HEK293 (cell line): ENCODE data around the gene CBFB.

Source experiments
- BCL11B ChIP-seq: fragments of 450-650 bp; formaldehyde crosslinking; IDR thresholded peaks from 2 replicates; pipeline ENCODE4 v1.5.1; 2016; ENCODE audit warnings: low read depth, missing biosample characterization, missing genetic modification characterization
- HOXA7 ChIP-seq: sonication (generic); formaldehyde crosslinking; IDR thresholded peaks from 2 replicates; pipeline ENCODE4 v1.8.1; 2022; ENCODE audit warnings: missing genetic modification reagents, borderline replicate concordance
- HOXD13 ChIP-seq: sonication (generic); formaldehyde crosslinking; IDR thresholded peaks from 2 replicates; pipeline ENCODE4 v1.8.0; 2022; ENCODE audit warnings: missing genetic modification reagents, borderline replicate concordance
- KLF16 ChIP-seq: fragments of 450-650 bp; formaldehyde crosslinking; IDR thresholded peaks from 2 replicates; pipeline ENCODE4 v1.5.1; 2017; ENCODE audit warnings: missing biosample characterization, missing genetic modification characterization
- KLF8 ChIP-seq: fragments of 450-650 bp; formaldehyde crosslinking; IDR thresholded peaks from 2 replicates; pipeline ENCODE4 v1.5.1; 2016; ENCODE audit warnings: missing biosample characterization, missing genetic modification characterization
- KLF9 ChIP-seq: fragments of 450-650 bp; formaldehyde crosslinking; IDR thresholded peaks from 2 replicates; pipeline ENCODE4 v1.5.1; 2016; ENCODE audit warnings: missing biosample characterization, missing genetic modification characterization, low read depth
- MZF1 ChIP-seq: fragments of 450-650 bp; formaldehyde crosslinking; IDR thresholded peaks from 2 replicates; pipeline ENCODE4 v1.5.1; 2017; ENCODE audit warnings: missing biosample characterization, missing genetic modification characterization, borderline replicate concordance
- REPIN1 ChIP-seq: fragments of 450-650 bp; formaldehyde crosslinking; IDR thresholded peaks from 2 replicates; pipeline ENCODE4 v1.5.1; 2017; ENCODE audit warnings: missing biosample characterization, missing genetic modification characterization, low read depth
- TCF7L2 ChIP-seq: IDR thresholded peaks from 2 replicates; pipeline ENCODE4 v1.6.1; 2011; ENCODE audit warnings: low read depth, mild to moderate bottlenecking, inconsistent platforms, low read length, moderate library complexity, borderline replicate concordance
- ZBTB20 ChIP-seq: fragments of 450-650 bp; formaldehyde crosslinking; IDR thresholded peaks from 2 replicates; pipeline ENCODE4 v1.5.1; 2016; ENCODE audit warnings: missing biosample characterization, missing genetic modification characterization
- ZBTB8A ChIP-seq: fragments of 450-650 bp; formaldehyde crosslinking; IDR thresholded peaks from 2 replicates; pipeline ENCODE4 v1.5.1; 2016; ENCODE audit warnings: missing biosample characterization, missing genetic modification characterization
- ZFP37 ChIP-seq: fragments of 450-650 bp; formaldehyde crosslinking; IDR thresholded peaks from 2 replicates; pipeline ENCODE4 v1.5.1; 2016; ENCODE audit warnings: missing biosample characterization, missing genetic modification characterization
- ZFP69B ChIP-seq: fragments of 450-650 bp; formaldehyde crosslinking; IDR thresholded peaks from 2 replicates; pipeline ENCODE4 v1.5.1; 2016; ENCODE audit warnings: missing biosample characterization, missing genetic modification characterization
- ZIC2 ChIP-seq: fragments of 450-650 bp; formaldehyde crosslinking; IDR thresholded peaks from 2 replicates; pipeline ENCODE4 v1.5.1; 2016; ENCODE audit warnings: missing biosample characterization, missing genetic modification characterization
- ZNF114 ChIP-seq: fragments of 450-650 bp; formaldehyde crosslinking; IDR thresholded peaks from 2 replicates; pipeline ENCODE4 v1.5.0; 2017; ENCODE audit warnings: missing biosample characterization, missing genetic modification characterization
- ZNF132 ChIP-seq: fragments of 450-650 bp; formaldehyde crosslinking; IDR thresholded peaks from 2 replicates; pipeline ENCODE4 v1.5.1; 2017; ENCODE audit warnings: missing biosample characterization, missing genetic modification characterization, borderline replicate concordance
- ZNF2 ChIP-seq: fragments of 450-650 bp; formaldehyde crosslinking; IDR thresholded peaks from 2 replicates; pipeline ENCODE4 v1.5.1; 2016; ENCODE audit warnings: missing biosample characterization, missing genetic modification characterization
- ZNF239 ChIP-seq: fragments of 450-650 bp; formaldehyde crosslinking; IDR thresholded peaks from 2 replicates; pipeline ENCODE4 v1.5.1; 2016; ENCODE audit warnings: missing biosample characterization, missing genetic modification characterization
- ZNF423 ChIP-seq: fragments of 450-650 bp; formaldehyde crosslinking; IDR thresholded peaks from 2 replicates; pipeline ENCODE4 v1.5.1; 2016; ENCODE audit warnings: missing biosample characterization, missing genetic modification characterization
- ZNF521 ChIP-seq: fragments of 450-650 bp; formaldehyde crosslinking; IDR thresholded peaks from 2 replicates; pipeline ENCODE4 v1.5.1; 2017; ENCODE audit warnings: missing biosample characterization, mild to moderate bottlenecking, missing genetic modification characterization
- ZNF660 ChIP-seq: fragments of 450-650 bp; IDR thresholded peaks from 2 replicates; pipeline ENCODE4 v1.5.1; 2018; ENCODE audit warnings: missing biosample characterization, mild to moderate bottlenecking, missing genetic modification characterization
- ZNF776 ChIP-seq: fragments of 450-650 bp; formaldehyde crosslinking; IDR thresholded peaks from 2 replicates; pipeline ENCODE4 v1.5.0; 2017; ENCODE audit warnings: missing biosample characterization, missing genetic modification characterization, borderline replicate concordance
- ZNF792 ChIP-seq: fragments of 450-650 bp; formaldehyde crosslinking; IDR thresholded peaks from 2 replicates; pipeline ENCODE4 v1.5.1; 2016; ENCODE audit warnings: missing biosample characterization, missing genetic modification characterization
- TF ChIP-seq, protein P1 (sequence below): fragments of 450-650 bp; formaldehyde crosslinking; IDR thresholded peaks from 2 replicates; pipeline ENCODE4 v1.5.1; 2017; ENCODE audit warnings: missing biosample characterization, missing genetic modification characterization
- TF ChIP-seq, protein P2 (sequence below): IDR thresholded peaks from 2 replicates; pipeline ENCODE4 v1.6.1; 2011; ENCODE audit warnings: mild to moderate bottlenecking, low read depth, low read length, borderline replicate concordance
- TF ChIP-seq, protein P3 (sequence below): fragments of 450-650 bp; formaldehyde crosslinking; IDR thresholded peaks from 2 replicates; pipeline ENCODE4 v1.5.1; 2016; ENCODE audit warnings: missing biosample characterization, missing genetic modification characterization
- TF ChIP-seq, protein P4 (sequence below): fragments of 450-650 bp; formaldehyde crosslinking; IDR thresholded peaks from 2 replicates; pipeline ENCODE4 v1.5.1; 2016; ENCODE audit warnings: missing biosample characterization, missing genetic modification characterization, low read depth
- TF ChIP-seq, protein P5 (sequence below): fragments of 450-650 bp; formaldehyde crosslinking; IDR thresholded peaks from 2 replicates; pipeline ENCODE4 v1.5.1; 2016; ENCODE audit warnings: missing biosample characterization, missing genetic modification characterization
- TF ChIP-seq, protein P6 (sequence below): fragments of 450-650 bp; formaldehyde crosslinking; IDR thresholded peaks from 2 replicates; pipeline ENCODE4 v1.5.1; 2016; ENCODE audit warnings: missing biosample characterization, missing genetic modification characterization

Gene CBFB

DNA sequence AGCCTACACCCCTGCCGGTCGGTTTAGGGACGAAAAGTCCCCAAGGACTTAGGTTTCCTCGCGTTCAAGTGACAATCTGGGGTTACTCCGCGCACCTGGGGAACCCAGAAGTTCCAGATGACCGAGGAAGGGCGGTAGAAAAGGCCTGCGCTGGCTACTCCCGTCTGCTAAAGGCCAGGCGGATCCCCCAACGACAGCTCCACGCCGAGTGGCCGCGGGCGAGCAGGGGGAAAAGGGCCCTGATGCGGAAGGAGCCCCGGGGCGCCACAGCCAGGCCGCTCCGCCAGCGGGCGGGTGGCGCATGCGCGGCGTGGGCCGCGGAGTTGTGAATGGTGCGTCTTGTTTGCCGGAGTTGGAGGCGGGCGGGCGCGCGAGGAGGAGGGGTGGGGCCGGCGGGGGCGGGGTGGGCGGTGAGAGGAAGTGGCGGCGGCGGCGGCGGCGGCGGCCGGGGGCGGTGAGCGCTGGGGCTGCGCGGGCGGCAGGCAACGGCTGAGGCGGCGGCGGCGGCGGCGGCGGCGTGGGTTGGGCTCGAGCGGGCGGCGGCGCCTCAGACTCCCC, at the start of gene CBFB (continued):
- TF ChIP-seq, protein P1, sequence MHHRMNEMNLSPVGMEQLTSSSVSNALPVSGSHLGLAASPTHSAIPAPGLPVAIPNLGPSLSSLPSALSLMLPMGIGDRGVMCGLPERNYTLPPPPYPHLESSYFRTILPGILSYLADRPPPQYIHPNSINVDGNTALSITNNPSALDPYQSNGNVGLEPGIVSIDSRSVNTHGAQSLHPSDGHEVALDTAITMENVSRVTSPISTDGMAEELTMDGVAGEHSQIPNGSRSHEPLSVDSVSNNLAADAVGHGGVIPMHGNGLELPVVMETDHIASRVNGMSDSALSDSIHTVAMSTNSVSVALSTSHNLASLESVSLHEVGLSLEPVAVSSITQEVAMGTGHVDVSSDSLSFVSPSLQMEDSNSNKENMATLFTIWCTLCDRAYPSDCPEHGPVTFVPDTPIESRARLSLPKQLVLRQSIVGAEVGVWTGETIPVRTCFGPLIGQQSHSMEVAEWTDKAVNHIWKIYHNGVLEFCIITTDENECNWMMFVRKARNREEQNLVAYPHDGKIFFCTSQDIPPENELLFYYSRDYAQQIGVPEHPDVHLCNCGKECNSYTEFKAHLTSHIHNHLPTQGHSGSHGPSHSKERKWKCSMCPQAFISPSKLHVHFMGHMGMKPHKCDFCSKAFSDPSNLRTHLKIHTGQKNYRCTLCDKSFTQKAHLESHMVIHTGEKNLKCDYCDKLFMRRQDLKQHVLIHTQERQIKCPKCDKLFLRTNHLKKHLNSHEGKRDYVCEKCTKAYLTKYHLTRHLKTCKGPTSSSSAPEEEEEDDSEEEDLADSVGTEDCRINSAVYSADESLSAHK (tag by site-specific recombination), result peak; percentile 48; the same call in 1 of the 2 replicates
- TF ChIP-seq ZFP37 (tag by site-specific recombination) (peak; percentile 63; the same call in 1 of the 2 replicates), KLF9 (tag by site-specific recombination) (peak; percentile 22; the same call in 1 of the 2 replicates), KLF8 (tag by site-specific recombination) (peak; percentile 36; the same call in 1 of the 2 replicates), ZNF521 (no peak), ZFP69B (tag by site-specific recombination) (no peak), ZNF660 (tag by site-specific recombination) (peak; percentile 70), ZBTB8A (tag by site-specific recombination) (peak; percentile 24), TCF7L2 (no peak), MZF1 (tag by site-specific recombination) (peak; percentile 76; the same call in 1 of the 2 replicates), ZNF776 (no peak), ZIC2 (tag by site-specific recombination) (peak; percentile 79), KLF16 (peak; percentile 66; the same call in 1 of the 2 replicates), BCL11B (tag by site-specific recombination) (no peak), ZNF2 (tag by site-specific recombination) (peak; percentile 61; the same call in 1 of the 2 replicates), HOXD13 (CRISPR knock-in tag) (no peak), HOXA7 (CRISPR knock-in tag) (no peak), ZNF423 (tag by site-specific recombination) (peak; percentile 60; the same call in 1 of the 2 replicates), ZNF239 (tag by site-specific recombination) (no peak), REPIN1 (tag by site-specific recombination) (no peak), ZBTB20 (peak; percentile 67; the same call in 1 of the 2 replicates), ZNF792 (tag by site-specific recombination) (0 out of 2 replicates have a peak, but pooled peaks have one; percentile 55), ZNF114 (tag by site-specific recombination) (no peak), ZNF132 (tag by site-specific recombination) (no peak)
- TF ChIP-seq, protein P2, sequence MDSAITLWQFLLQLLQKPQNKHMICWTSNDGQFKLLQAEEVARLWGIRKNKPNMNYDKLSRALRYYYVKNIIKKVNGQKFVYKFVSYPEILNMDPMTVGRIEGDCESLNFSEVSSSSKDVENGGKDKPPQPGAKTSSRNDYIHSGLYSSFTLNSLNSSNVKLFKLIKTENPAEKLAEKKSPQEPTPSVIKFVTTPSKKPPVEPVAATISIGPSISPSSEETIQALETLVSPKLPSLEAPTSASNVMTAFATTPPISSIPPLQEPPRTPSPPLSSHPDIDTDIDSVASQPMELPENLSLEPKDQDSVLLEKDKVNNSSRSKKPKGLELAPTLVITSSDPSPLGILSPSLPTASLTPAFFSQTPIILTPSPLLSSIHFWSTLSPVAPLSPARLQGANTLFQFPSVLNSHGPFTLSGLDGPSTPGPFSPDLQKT, result no peak
- TF ChIP-seq, protein P3, sequence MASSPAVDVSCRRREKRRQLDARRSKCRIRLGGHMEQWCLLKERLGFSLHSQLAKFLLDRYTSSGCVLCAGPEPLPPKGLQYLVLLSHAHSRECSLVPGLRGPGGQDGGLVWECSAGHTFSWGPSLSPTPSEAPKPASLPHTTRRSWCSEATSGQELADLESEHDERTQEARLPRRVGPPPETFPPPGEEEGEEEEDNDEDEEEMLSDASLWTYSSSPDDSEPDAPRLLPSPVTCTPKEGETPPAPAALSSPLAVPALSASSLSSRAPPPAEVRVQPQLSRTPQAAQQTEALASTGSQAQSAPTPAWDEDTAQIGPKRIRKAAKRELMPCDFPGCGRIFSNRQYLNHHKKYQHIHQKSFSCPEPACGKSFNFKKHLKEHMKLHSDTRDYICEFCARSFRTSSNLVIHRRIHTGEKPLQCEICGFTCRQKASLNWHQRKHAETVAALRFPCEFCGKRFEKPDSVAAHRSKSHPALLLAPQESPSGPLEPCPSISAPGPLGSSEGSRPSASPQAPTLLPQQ (tag by site-specific recombination), result peak; percentile 56
- TF ChIP-seq, protein P4, sequence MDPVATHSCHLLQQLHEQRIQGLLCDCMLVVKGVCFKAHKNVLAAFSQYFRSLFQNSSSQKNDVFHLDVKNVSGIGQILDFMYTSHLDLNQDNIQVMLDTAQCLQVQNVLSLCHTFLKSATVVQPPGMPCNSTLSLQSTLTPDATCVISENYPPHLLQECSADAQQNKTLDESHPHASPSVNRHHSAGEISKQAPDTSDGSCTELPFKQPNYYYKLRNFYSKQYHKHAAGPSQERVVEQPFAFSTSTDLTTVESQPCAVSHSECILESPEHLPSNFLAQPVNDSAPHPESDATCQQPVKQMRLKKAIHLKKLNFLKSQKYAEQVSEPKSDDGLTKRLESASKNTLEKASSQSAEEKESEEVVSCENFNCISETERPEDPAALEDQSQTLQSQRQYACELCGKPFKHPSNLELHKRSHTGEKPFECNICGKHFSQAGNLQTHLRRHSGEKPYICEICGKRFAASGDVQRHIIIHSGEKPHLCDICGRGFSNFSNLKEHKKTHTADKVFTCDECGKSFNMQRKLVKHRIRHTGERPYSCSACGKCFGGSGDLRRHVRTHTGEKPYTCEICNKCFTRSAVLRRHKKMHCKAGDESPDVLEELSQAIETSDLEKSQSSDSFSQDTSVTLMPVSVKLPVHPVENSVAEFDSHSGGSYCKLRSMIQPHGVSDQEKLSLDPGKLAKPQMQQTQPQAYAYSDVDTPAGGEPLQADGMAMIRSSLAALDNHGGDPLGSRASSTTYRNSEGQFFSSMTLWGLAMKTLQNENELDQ (tag by site-specific recombination), result no peak
- TF ChIP-seq, protein P5, sequence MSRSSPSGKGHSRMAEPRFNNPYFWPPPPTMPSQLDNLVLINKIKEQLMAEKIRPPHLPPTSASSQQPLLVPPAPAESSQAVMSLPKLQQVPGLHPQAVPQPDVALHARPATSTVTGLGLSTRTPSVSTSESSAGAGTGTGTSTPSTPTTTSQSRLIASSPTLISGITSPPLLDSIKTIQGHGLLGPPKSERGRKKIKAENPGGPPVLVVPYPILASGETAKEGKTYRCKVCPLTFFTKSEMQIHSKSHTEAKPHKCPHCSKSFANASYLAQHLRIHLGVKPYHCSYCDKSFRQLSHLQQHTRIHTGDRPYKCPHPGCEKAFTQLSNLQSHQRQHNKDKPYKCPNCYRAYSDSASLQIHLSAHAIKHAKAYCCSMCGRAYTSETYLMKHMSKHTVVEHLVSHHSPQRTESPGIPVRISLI (tag by site-specific recombination), result no peak
- TF ChIP-seq, protein P6, sequence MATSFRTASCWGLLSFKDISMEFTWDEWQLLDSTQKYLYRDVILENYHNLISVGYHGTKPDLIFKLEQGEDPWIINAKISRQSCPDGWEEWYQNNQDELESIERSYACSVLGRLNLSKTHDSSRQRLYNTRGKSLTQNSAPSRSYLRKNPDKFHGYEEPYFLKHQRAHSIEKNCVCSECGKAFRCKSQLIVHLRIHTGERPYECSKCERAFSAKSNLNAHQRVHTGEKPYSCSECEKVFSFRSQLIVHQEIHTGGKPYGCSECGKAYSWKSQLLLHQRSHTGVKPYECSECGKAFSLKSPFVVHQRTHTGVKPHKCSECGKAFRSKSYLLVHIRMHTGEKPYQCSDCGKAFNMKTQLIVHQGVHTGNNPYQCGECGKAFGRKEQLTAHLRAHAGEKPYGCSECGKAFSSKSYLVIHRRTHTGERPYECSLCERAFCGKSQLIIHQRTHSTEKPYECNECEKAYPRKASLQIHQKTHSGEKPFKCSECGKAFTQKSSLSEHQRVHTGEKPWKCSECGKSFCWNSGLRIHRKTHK (tag by site-specific recombination), result no peak
